Measurements from ENCODE around the gene MRPS11.

Gene MRPS11

DNA sequence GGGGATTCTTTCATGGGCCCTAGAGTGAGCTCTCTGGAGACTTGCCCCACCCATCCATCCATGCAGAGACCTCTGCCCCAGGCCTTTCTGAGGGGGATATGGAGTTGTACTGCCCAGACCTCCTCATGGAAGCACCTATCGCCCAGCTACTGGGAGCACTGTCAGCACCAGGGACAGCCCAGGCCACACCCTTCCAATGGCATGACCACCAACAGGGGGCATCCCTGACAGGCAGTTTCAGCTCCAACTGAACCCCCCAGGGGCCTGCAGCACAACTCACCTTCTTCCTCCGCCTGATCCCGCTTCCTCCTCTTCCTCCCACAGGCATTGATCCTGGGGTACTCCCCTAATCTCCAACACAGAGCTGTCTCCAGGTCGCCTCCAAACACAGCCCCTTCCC, 21.8 kb downstream of the MRPS11 start:
- intact Hi-C loops (cut with micrococcal nuclease): no loop called here
- no peaks in the 10 kb centered on the region for H3K9me3 Mint-ChIP-seq
- peaks cover 6% of the 10 kb centered on the region for H3K36me3 Mint-ChIP-seq (ENCODE audit: low read depth)
- H3K27me3 Mint-ChIP-seq: no peaks in the 10 kb centered on the region
- H3K4me3 Mint-ChIP-seq: no peak overlapping the region
- no peak overlapping the region for H3K27ac Mint-ChIP-seq
- peaks cover 11% of the 10 kb centered on the region for H3K4me1 Mint-ChIP-seq (ENCODE audit: low read depth)

DNA sequence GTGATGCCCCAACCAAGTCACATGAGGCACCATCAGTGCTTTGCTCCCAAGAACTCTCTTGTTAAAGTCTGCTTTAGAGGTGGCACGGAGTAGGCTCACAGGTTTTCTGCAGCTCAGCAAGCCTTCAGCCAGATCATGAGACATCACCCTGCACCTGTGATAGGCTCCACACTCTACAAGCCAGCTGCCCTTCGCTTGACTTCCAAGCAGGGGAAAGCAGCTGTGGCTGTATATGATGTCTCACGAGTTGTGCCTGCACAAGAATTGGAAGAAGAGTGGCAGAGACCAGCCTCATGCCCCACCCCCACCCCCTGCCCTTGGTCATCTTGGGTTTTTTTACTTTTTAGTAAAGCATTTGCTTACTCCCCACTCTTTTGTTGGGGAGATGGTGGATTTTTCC, 22.5 kb downstream of the MRPS11 start:
- H3K4me1 Mint-ChIP-seq (ENCODE audit: low read depth): peaks cover 11% of the 10 kb centered on the region
- intact Hi-C loops (cut with micrococcal nuclease): no loop called here
- no peaks in the 10 kb centered on the region for H3K27me3 Mint-ChIP-seq
- H3K27ac Mint-ChIP-seq: no peak overlapping the region
- no peaks in the 10 kb centered on the region for H3K9me3 Mint-ChIP-seq
- H3K4me3 Mint-ChIP-seq: no peak overlapping the region
- H3K36me3 Mint-ChIP-seq (ENCODE audit: low read depth): peaks cover 6% of the 10 kb centered on the region

DNA sequence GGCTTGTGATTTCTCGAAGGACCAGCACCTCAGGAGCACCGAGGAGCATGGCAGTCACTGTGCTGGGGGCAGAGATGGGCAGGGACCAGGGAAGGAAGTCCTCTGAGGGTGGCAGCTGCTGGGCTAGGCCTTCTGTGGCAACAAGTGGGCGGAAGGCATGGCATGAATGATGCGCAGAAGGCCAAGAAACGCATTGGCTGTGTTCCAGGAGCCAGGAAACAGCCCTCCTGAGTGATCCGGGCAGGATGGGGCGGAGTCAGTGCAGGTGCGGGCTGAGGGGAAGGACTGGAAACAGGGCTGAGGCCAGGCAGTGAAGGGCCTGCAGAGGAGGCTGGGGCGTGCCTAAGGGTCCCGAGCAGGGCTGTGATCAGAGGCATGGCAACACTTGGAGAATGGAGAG, 23.6 kb downstream of the MRPS11 start:
- Mint-ChIP-seq H3K36me3 (ENCODE audit: low read depth) (peaks cover 6% of the 10 kb centered on the region), H3K9me3 (no peaks in the 10 kb centered on the region), H3K4me3 (no peak overlapping the region), H3K4me1 (ENCODE audit: low read depth) (peaks cover 11% of the 10 kb centered on the region), H3K27me3 (no peaks in the 10 kb centered on the region), H3K27ac (no peak overlapping the region)
- intact Hi-C loops (cut with micrococcal nuclease): no loop called here

DNA sequence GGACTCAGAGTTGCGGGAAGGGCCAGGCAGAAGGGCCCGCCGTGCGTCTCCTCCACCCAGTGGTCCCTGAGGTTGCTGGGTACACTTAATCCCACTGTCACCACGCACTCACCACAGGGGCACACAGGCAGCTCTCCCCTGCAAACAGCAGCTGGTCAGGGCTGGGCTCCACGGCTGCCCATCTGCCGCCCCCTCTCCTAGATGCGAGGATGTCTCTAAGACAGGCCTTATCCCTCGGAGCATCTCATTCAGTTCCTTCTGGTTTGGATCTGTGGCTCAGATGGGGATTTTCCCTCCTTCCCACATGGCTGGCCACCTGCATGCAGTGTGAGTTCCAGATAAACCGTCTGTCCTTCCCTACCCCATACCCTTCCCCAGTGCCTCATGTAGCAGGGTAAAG, 26.3 kb downstream of the MRPS11 start:
- Mint-ChIP-seq H3K27ac (no peak overlapping the region), H3K4me3 (no peak overlapping the region), H3K36me3 (ENCODE audit: low read depth) (peaks cover 12% of the 10 kb centered on the region), H3K4me1 (ENCODE audit: low read depth) (no peaks in the 10 kb centered on the region), H3K27me3 (no peaks in the 10 kb centered on the region), H3K9me3 (no peaks in the 10 kb centered on the region)
- intact Hi-C loops (cut with micrococcal nuclease): no loop called here

DNA sequence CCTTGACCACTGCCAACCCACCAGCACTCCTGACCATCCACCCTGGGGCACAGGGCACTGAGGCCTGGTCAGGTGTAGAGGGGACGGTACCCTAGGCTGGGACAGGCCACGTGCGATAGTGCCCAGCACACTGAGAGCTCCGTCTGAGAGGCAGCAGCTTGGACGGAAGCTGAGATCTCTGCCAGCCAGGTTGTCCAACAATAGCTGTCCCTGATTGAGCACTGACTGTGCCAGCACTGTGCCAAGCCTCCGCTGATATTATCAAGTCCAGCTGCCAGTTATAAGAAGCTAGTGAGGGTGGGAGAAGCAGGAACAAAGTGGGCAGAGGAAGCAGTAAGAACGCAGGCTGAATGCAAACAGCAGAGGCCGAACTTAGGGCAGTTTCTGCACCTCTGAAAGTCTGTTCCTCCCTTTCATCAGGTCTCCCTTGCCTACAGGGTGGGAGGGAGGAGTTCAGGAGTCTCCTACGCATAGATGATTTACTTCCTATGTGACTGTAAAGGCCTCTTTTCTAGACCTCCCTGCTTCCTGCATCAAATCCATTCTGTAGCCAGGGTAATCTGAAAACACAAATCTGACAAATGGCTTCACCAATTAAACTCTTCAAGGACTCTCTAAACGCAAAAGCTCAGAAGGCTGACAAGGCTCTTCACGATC, 29.7 kb downstream of the MRPS11 start:
- Mint-ChIP-seq H3K27me3 (no peaks in the 10 kb centered on the region), H3K36me3 (ENCODE audit: low read depth) (peaks cover 12% of the 10 kb centered on the region), H3K27ac (no peak overlapping the region), H3K9me3 (no peaks in the 10 kb centered on the region), H3K4me3 (no peak overlapping the region), H3K4me1 (ENCODE audit: low read depth) (no peaks in the 10 kb centered on the region)
- intact Hi-C loops (cut with micrococcal nuclease): no loop called here

DNA sequence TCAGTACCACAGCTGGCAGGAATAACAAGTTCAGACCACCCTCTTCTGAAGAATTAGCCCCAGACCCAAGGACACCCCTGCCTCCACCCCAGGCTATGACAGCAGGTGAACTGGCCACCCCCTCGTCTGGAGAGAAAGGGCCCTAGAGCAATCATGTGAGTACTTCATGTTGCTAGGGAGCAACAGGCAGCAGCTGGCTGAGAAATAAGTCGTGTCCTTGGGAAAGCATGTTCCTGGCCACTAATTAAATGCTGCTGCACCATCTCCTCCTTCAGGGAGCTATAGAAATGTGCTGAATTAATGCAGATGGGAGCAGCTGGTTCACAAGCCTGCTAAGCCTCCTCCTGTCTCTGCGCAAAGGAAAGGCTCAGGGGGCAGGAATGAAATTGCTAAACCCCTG, 31.5 kb downstream of the MRPS11 start:
- H3K27ac Mint-ChIP-seq: no peak overlapping the region
- no peaks in the 10 kb centered on the region for H3K4me1 Mint-ChIP-seq (ENCODE audit: low read depth)
- intact Hi-C loops (cut with micrococcal nuclease): no loop called here
- H3K36me3 Mint-ChIP-seq (ENCODE audit: low read depth): peaks cover 17% of the 10 kb centered on the region
- H3K9me3 Mint-ChIP-seq: no peaks in the 10 kb centered on the region
- no peak overlapping the region for H3K4me3 Mint-ChIP-seq
- H3K27me3 Mint-ChIP-seq: no peaks in the 10 kb centered on the region

DNA sequence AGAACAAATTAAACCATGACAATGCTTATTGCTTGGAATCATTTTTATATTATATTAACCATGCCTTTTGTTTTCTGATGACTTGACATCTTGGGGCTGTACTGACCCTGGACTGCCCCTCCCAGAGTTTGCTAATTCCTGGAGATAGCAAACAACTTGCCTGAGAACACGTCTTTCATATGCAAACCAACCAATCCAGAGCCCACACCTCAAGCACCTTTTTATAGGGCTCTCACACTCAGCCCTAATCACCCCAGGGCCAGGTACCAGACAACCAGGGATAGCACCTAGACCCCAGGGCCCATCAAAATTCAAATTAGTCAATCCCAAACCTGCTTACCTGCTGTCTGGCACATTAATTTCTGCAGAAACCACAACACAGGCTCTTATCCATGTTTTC, 36.9 kb downstream of the MRPS11 start:
- intact Hi-C loops (cut with micrococcal nuclease): no loop called here
- peaks cover 13% of the 10 kb centered on the region for H3K4me1 Mint-ChIP-seq (ENCODE audit: low read depth)
- H3K27ac Mint-ChIP-seq: no peak overlapping the region
- H3K9me3 Mint-ChIP-seq: no peaks in the 10 kb centered on the region
- H3K27me3 Mint-ChIP-seq: no peaks in the 10 kb centered on the region
- no peak overlapping the region for H3K4me3 Mint-ChIP-seq
- peaks cover 24% of the 10 kb centered on the region for H3K36me3 Mint-ChIP-seq (ENCODE audit: low read depth)

DNA sequence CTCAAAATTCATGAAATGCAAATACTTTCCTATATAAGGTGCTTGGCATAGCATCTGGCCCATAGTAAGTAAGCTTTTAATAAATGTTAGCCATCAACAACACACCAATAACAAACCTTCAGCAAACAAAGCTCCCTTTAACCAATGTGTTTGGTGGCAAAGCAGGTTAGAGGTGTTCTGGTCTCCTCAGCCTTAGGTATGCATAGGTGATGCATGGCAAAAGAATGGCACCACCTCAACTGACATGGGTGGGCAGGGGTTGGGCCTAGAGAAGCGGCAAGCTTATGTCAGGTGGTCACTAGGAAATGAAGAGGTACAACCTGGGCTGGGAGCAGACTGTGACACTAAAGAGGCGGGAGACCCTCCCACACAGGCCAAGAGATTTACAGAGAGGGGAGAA, 38.2 kb downstream of the MRPS11 start:
- Mint-ChIP-seq H3K9me3 (no peaks in the 10 kb centered on the region), H3K4me1 (ENCODE audit: low read depth) (peaks cover 13% of the 10 kb centered on the region), H3K4me3 (no peak overlapping the region), H3K27ac (no peak overlapping the region), H3K36me3 (ENCODE audit: low read depth) (peaks cover 34% of the 10 kb centered on the region), H3K27me3 (no peaks in the 10 kb centered on the region)
- intact Hi-C loops (cut with micrococcal nuclease): no loop called here

DNA sequence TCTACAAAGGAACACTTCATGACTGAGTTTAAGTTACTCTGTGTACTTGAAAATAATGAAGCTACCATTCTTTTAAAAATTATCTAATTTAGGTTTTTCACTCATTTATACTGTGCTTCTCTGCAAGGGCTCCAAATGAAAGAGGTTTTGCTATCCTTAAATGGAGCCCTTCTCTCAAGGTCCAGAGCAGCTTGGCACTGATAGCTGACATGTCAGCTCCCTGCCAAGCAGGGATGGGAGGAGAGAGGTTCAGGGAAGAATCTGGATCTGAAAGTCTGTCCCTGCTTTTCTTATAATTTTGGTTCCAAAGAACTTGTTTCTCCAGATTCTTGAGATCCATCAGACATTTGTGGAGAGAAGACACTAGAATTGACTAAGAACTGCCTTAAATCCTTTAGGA, 39.1 kb downstream of the MRPS11 start:
- Mint-ChIP-seq H3K4me1 (ENCODE audit: low read depth) (peaks cover 13% of the 10 kb centered on the region), H3K9me3 (no peaks in the 10 kb centered on the region), H3K27ac (no peak overlapping the region), H3K36me3 (ENCODE audit: low read depth) (peaks cover 43% of the 10 kb centered on the region), H3K27me3 (no peaks in the 10 kb centered on the region), H3K4me3 (no peak overlapping the region)
- intact Hi-C loops (cut with micrococcal nuclease): no loop called here

DNA sequence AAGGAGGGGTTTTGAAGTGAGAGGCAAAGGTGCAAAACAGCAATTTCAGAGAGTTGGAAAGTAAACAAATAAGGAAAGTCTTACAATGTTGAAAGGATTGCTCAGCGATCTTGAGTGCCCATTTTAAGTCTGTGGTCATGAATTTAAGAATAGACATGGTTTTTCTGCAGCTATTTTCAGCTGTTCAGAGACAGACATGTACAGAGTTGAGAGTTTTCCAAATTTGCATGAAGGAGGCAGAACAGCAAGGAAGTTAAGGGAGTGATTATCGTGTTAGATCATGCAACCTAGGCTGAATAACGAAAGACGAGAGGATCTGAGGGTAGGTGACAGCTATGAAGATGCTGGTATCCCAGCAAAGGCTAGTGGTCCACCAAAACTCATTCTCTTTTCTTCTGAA, 41.8 kb downstream of the MRPS11 start:
- H3K27ac Mint-ChIP-seq: no peak overlapping the region
- H3K4me3 Mint-ChIP-seq: no peak overlapping the region
- H3K9me3 Mint-ChIP-seq: no peaks in the 10 kb centered on the region
- H3K27me3 Mint-ChIP-seq: no peaks in the 10 kb centered on the region
- H3K4me1 Mint-ChIP-seq (ENCODE audit: low read depth): peaks cover 13% of the 10 kb centered on the region
- intact Hi-C loops (cut with micrococcal nuclease): no loop called here
- H3K36me3 Mint-ChIP-seq (ENCODE audit: low read depth): peaks cover 46% of the 10 kb centered on the region

DNA sequence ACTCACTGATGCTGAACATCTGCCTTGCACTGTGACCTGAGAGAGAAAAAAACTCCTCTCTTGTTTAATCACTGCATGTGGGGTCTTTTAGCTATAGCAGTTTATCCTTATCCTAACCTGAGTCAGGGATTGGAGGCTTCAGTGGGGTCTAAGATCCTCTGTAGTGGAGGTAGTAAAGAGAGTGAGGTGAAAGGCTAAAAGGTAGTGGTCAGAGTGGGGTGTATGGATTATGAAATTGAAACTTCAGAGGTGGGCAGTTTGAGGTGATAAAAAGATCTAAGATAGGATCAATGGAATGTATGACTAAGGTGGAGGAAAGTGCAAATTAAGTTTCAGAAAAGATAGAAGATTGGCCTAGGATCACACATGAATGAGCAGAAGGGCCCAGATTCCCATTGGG, 42.5 kb downstream of the MRPS11 start:
- H3K27me3 Mint-ChIP-seq: no peaks in the 10 kb centered on the region
- peaks cover 46% of the 10 kb centered on the region for H3K36me3 Mint-ChIP-seq (ENCODE audit: low read depth)
- no peak overlapping the region for H3K4me3 Mint-ChIP-seq
- H3K4me1 Mint-ChIP-seq (ENCODE audit: low read depth): peaks cover 13% of the 10 kb centered on the region
- H3K27ac Mint-ChIP-seq: no peak overlapping the region
- H3K9me3 Mint-ChIP-seq: no peaks in the 10 kb centered on the region
- intact Hi-C loops (cut with micrococcal nuclease): no loop called here

DNA sequence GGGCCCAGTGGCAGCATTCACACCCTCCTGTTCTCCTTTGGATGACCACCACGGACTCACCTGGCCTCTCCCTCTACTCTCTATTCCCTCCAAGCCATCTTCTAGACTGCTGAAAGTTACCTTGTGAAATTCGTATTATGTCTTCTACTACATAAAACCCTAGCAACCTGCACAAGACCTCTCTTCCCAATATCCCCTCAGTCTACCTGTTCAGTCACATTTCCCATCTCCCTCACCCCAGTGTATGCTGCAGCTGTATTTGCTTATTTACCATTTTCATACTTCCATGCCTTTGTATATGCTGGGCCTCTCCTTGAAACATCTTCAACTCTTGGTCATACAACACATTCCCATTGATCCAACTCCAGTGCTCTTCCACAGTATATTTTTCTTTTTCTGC, 43.7 kb downstream of the MRPS11 start:
- Mint-ChIP-seq H3K36me3 (ENCODE audit: low read depth) (peaks cover 46% of the 10 kb centered on the region), H3K27ac (no peak overlapping the region), H3K4me3 (no peak overlapping the region), H3K9me3 (no peaks in the 10 kb centered on the region), H3K27me3 (no peaks in the 10 kb centered on the region), H3K4me1 (ENCODE audit: low read depth) (peaks cover 13% of the 10 kb centered on the region)
- intact Hi-C loops (cut with micrococcal nuclease): no loop called here

DNA sequence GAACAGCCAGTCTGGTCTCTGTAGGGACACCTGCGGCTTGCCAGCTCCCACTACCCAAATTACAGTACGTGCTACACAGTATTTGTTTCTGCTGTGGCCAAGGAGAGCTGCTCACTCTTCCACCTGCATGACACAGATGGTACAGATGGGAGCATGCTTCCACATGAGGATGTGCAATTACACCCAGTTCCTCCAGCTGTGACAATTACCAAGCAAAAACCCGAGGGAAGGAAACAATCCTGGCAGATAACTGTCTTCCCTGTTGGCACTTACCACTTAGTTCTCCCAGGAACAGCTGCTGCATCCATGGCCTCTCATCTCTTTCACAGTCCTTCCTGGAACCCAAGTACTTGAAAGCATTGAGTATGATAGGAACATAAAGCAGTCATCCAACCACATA, 44.6 kb downstream of the MRPS11 start:
- intact Hi-C loops (cut with micrococcal nuclease): no loop called here
- peaks cover 13% of the 10 kb centered on the region for H3K4me1 Mint-ChIP-seq (ENCODE audit: low read depth)
- H3K27me3 Mint-ChIP-seq: no peaks in the 10 kb centered on the region
- no peak overlapping the region for H3K27ac Mint-ChIP-seq
- H3K4me3 Mint-ChIP-seq: no peak overlapping the region
- H3K9me3 Mint-ChIP-seq: no peaks in the 10 kb centered on the region
- H3K36me3 Mint-ChIP-seq (ENCODE audit: low read depth): peaks cover 44% of the 10 kb centered on the region

DNA sequence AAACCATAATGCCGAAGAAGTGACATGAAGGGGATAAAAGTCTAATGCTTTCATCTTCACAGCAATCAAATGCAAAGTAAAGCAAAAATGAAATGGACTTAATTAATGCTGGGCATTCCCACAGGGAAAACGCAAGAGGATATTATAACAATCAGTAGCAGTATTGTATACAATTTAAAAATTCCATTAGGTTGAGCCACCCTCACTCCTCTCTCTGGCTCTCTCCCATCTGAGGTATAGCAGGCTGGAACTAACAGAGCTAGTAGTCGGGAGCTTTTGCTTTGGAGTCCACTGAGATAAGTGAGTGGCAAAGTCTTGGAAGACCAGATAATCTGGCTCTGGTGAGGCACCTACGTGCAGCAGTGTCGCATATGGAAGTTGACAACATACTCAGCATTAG, 45.1 kb downstream of the MRPS11 start:
- Mint-ChIP-seq H3K9me3 (no peaks in the 10 kb centered on the region), H3K27me3 (no peaks in the 10 kb centered on the region), H3K4me1 (ENCODE audit: low read depth) (peaks cover 13% of the 10 kb centered on the region), H3K36me3 (ENCODE audit: low read depth) (peaks cover 39% of the 10 kb centered on the region), H3K27ac (no peak overlapping the region), H3K4me3 (no peak overlapping the region)
- intact Hi-C loops (cut with micrococcal nuclease): no loop called here

DNA sequence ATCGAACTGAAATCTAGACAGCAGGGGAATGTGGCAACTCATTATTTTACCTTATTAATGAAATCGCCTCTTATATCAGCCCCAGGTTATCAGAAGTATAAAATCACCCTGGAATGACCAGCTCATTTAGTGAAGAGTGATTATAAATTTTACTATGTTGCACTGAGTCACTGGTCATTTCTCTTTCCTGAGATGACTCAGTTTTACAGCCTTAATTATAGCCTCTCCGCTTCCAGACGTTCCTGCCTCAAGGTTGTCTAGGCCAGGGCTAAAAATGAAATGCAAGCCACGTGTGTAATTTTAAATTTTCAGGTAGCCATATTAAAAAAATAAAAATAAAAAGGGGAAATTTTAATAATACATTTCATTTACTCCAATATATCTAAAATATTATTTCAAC, 45.7 kb downstream of the MRPS11 start:
- no peaks in the 10 kb centered on the region for H3K27me3 Mint-ChIP-seq
- H3K36me3 Mint-ChIP-seq (ENCODE audit: low read depth): peaks cover 38% of the 10 kb centered on the region
- peaks cover 12% of the 10 kb centered on the region for H3K4me1 Mint-ChIP-seq (ENCODE audit: low read depth)
- intact Hi-C loops (cut with micrococcal nuclease): no loop called here
- H3K27ac Mint-ChIP-seq: no peak overlapping the region
- no peak overlapping the region for H3K4me3 Mint-ChIP-seq
- no peaks in the 10 kb centered on the region for H3K9me3 Mint-ChIP-seq

Measured in dendritic cell treated with granulocyte-macrophage colony-stimulating factor and Interleukin-4, amounts not matched to agents 40 ng/mL and 50 ng/mL, for 4 days (primary cell).